ENCODE data around the gene FIGNL1.
A peak's percentile ranks its signal among the peaks of the same experiment; 100 is the strongest.

FIGNL1 gene

GRCh38 chr7:50426280-50427045 lies 23.7 kb downstream of the FIGNL1 start:
- DNase-seq, result no peak

GRCh38 chr7:50425318-50425717 lies 24.8 kb downstream of the FIGNL1 start:
- no peak for DNase-seq

- no peak for DNase-seq
Observed at GRCh38 chr7:50423860-50424259, 26.3 kb downstream of the FIGNL1 start.

- DNase-seq, result no peak
Observed at GRCh38 chr7:50422858-50423257, 27.3 kb downstream of the FIGNL1 start.

- DNase-seq, result no peak
Observed at GRCh38 chr7:50421043-50421442, 29.1 kb downstream of the FIGNL1 start.

GRCh38 chr7:50418526-50419290 lies 31.4 kb downstream of the FIGNL1 start:
- DNase-seq, result no peak

- DNase-seq, result peak; percentile 71
Observed at GRCh38 chr7:50418086-50418515, 32.0 kb downstream of the FIGNL1 start.

- no peak for DNase-seq
Observed at GRCh38 chr7:50416527-50417182, 33.5 kb downstream of the FIGNL1 start.

GRCh38 chr7:50415844-50416364 lies 34.2 kb downstream of the FIGNL1 start:
- no peak for DNase-seq

- DNase-seq, result no peak
Observed at GRCh38 chr7:50413561-50413960, 36.6 kb downstream of the FIGNL1 start.

- no peak for DNase-seq
Observed at GRCh38 chr7:50412973-50413372, 37.2 kb downstream of the FIGNL1 start.

- DNase-seq, result no peak
Observed at GRCh38 chr7:50411332-50411731, 38.8 kb downstream of the FIGNL1 start.

GRCh38 chr7:50409856-50410745 lies 40.0 kb downstream of the FIGNL1 start:
- no peak for DNase-seq

- no peak for DNase-seq
Observed at GRCh38 chr7:50406935-50407334, 43.2 kb downstream of the FIGNL1 start.

- DNase-seq, result no peak
Observed at GRCh38 chr7:50405221-50405620, 44.9 kb downstream of the FIGNL1 start.

GRCh38 chr7:50404392-50404791 lies 45.8 kb downstream of the FIGNL1 start:
- no peak for DNase-seq

GRCh38 chr7:50400114-50400513 lies 50.0 kb downstream of the FIGNL1 start:
- no peak for DNase-seq

- DNase-seq, result no peak
Observed at GRCh38 chr7:50399635-50400034, 50.5 kb downstream of the FIGNL1 start.

GRCh38 chr7:50399206-50399605 lies 50.9 kb downstream of the FIGNL1 start:
- no peak for DNase-seq

GRCh38 chr7:50397971-50398324 lies 52.2 kb downstream of the FIGNL1 start:
- no peak for DNase-seq

- no peak for DNase-seq
Observed at GRCh38 chr7:50397320-50397970, 52.7 kb downstream of the FIGNL1 start.

- no peak for DNase-seq
Observed at GRCh38 chr7:50396856-50397255, 53.3 kb downstream of the FIGNL1 start.
